Measurements from ENCODE around the gene PLEKHA4.

GRCh38 chr19:48867746-48868113 lies 687 bp downstream of the PLEKHA4 start:
- TF ChIP-seq, protein P1, sequence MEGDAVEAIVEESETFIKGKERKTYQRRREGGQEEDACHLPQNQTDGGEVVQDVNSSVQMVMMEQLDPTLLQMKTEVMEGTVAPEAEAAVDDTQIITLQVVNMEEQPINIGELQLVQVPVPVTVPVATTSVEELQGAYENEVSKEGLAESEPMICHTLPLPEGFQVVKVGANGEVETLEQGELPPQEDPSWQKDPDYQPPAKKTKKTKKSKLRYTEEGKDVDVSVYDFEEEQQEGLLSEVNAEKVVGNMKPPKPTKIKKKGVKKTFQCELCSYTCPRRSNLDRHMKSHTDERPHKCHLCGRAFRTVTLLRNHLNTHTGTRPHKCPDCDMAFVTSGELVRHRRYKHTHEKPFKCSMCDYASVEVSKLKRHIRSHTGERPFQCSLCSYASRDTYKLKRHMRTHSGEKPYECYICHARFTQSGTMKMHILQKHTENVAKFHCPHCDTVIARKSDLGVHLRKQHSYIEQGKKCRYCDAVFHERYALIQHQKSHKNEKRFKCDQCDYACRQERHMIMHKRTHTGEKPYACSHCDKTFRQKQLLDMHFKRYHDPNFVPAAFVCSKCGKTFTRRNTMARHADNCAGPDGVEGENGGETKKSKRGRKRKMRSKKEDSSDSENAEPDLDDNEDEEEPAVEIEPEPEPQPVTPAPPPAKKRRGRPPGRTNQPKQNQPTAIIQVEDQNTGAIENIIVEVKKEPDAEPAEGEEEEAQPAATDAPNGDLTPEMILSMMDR (IDR thresholded peaks at IDR 0.05), result no peak
- TF ChIP-seq POLR2AphosphoS5 (IDR thresholded peaks at IDR 0.05) (no peak), EP300 (IDR thresholded peaks at IDR 0.05) (no peak)

All from suprapubic skin (tissue), 4 donors.